ENCODE measurements around the gene PTPRR.

The PTPRR gene

GRCh38 chr12:70590051-70590450 is 330.5 kb downstream of the PTPRR start:
- DNase-seq = no peak
